Hepatocyte (in vitro differentiated cells): ENCODE measurements around the gene ZSWIM1. TPM values are rescaled to one million over a fixed set of nuclear protein-coding genes. Genes with fewer than 3 reads are reported as not detected.
A peak's percentile ranks its signal among the peaks of the same experiment; 100 is the strongest.

Experiments
- DNase-seq: peaks from one replicate; pipeline ENCODE4 v3.0.0-alpha.2; 2016; ENCODE audit warnings: low spot score
- H2AFZ ChIP-seq: fragments of 200-600 bp; sonication (generic); 2 replicates; pipeline ENCODE4 v1.6.0; 2016; ENCODE audit warnings: antibody characterized with exemption, mild to moderate bottlenecking
- H3K27ac ChIP-seq: fragments of 200-600 bp; sonication (generic); 2 replicates; pipeline ENCODE4 v1.5.1; 2016; ENCODE audit warnings: mild to moderate bottlenecking
- H3K27me3 ChIP-seq: fragments of 200-600 bp; sonication (generic); 2 replicates; pipeline ENCODE4 v1.6.1; 2016
- H3K36me3 ChIP-seq: fragments of 200-600 bp; sonication (generic); replicated peaks from 2 replicates; pipeline ENCODE4 v1.5.1; 2016; ENCODE audit warnings: low read depth; ENCODE audit not compliant: insufficient read depth
- H3K4me1 ChIP-seq: fragments of 200-600 bp; sonication (generic); 2 replicates; pipeline ENCODE4 v1.5.1; 2016; ENCODE audit warnings: mild to moderate bottlenecking, moderate library complexity; ENCODE audit not compliant: insufficient read depth
- H3K4me2 ChIP-seq: fragments of 200-600 bp; sonication (generic); 2 replicates; pipeline ENCODE4 v1.6.0; 2016
- H3K4me3 ChIP-seq: fragments of 200-600 bp; sonication (generic); 2 replicates; pipeline ENCODE4 v1.5.1; 2016; ENCODE audit warnings: mild to moderate bottlenecking
- H3K79me2 ChIP-seq: fragments of 200-600 bp; sonication (generic); 2 replicates; pipeline ENCODE4 v1.6.0; 2017; ENCODE audit warnings: mild to moderate bottlenecking
- H3K9me2 ChIP-seq: fragments of 200-600 bp; sonication (generic); replicated peaks from 2 replicates; pipeline ENCODE4 v1.6.0; 2017; ENCODE audit warnings: mild to moderate bottlenecking; ENCODE audit not compliant: insufficient read depth
- H3K9me3 ChIP-seq: fragments of 200-600 bp; sonication (generic); 2 replicates; pipeline ENCODE4 v1.5.1; 2016; ENCODE audit warnings: low read depth, mild to moderate bottlenecking
- H4K20me1 ChIP-seq: fragments of 200-600 bp; sonication (generic); 2 replicates; pipeline ENCODE4 v1.6.0; 2016; ENCODE audit warnings: mild to moderate bottlenecking; ENCODE audit not compliant: insufficient read depth, poor library complexity, severe bottlenecking
- CTCF ChIP-seq: fragments of 200-600 bp; sonication (generic); IDR thresholded peaks from 2 replicates; pipeline ENCODE4 v1.5.1; 2016; ENCODE audit warnings: antibody characterized with exemption, mild to moderate bottlenecking; ENCODE audit not compliant: poor library complexity
- EZH2 ChIP-seq: fragments of 200-600 bp; sonication (generic); IDR thresholded peaks from 2 replicates; pipeline ENCODE4 v1.6.1; 2016; ENCODE audit warnings: antibody characterized with exemption, mild to moderate bottlenecking, borderline replicate concordance
- EZH2phosphoT487 ChIP-seq: fragments of 200-600 bp; sonication (generic); IDR thresholded peaks from one replicate; pipeline ENCODE4 v1.6.1; 2018; ENCODE audit warnings: antibody characterized with exemption, mild to moderate bottlenecking, low read depth, moderate library complexity; ENCODE audit not compliant: unreplicated experiment, severe bottlenecking
- WGBS: methylation state at CpG from one replicate; pipeline ENCODE4 v1.1.6; 2016; ENCODE audit warnings: low lambda C conversion rate; ENCODE audit errors: missing lambda C conversion rate; 5-methylcytosine and 5-hydroxymethylcytosine counted together
- polyA plus RNA-seq: library from polyadenylated mRNA; unstranded; fragments of >200 nt; fragmentation: Nextera tagmentation; extraction: Ambion mirVana; gene quantifications from 2 replicates; pipeline ENCODE4 v1.2.1, GENCODE V29; 2016
- total RNA-seq: library from RNA; depleted of rRNA; stranded (reverse); fragments of >200 nt; gene quantifications from 2 replicates; pipeline ENCODE4 v1.2.3, GENCODE V29; 2014

Gene ZSWIM1
- total and polyA plus RNA-seq, 2 experiments from 2014 or later, result 5.0 to 6.4 TPM

GRCh38 chr20:45909336-45909808, 28.3 kb downstream of the ZSWIM1 start:
- no peaks in the 10 kb centered on the region for H4K20me1 ChIP-seq
- H3K4me1 ChIP-seq, result peaks cover 10% of the 10 kb centered on the region
- no peak for DNase-seq
- H3K4me3 ChIP-seq, result no peak overlapping the region
- no peaks in the 10 kb centered on the region for H3K79me2 ChIP-seq
- no peaks in the 10 kb centered on the region for H3K9me3 ChIP-seq
- no peak overlapping the region for H3K4me2 ChIP-seq
- no peak overlapping the region for H3K27ac ChIP-seq
- no peaks in the 10 kb centered on the region for H3K36me3 ChIP-seq
- TF ChIP-seq EZH2 (no peak), EZH2phosphoT487 (no peak)
- no peaks in the 10 kb centered on the region for H3K27me3 ChIP-seq
- 92% methylated on average over 6 of the region's 12 CpGs for WGBS
- H2AFZ ChIP-seq, result no peak overlapping the region
- H3K9me2 ChIP-seq, result no peaks in the 10 kb centered on the region

GRCh38 chr20:45909817-45910669, 29.0 kb downstream of the ZSWIM1 start:
- Histone ChIP-seq H3K9me3 (no peaks in the 10 kb centered on the region), H3K4me2 (peak overlapping the region; percentile 45), H3K36me3 (no peaks in the 10 kb centered on the region), H3K9me2 (no peaks in the 10 kb centered on the region), H3K27ac (peak overlapping the region; percentile 11), H2AFZ (no peak overlapping the region), H3K79me2 (no peaks in the 10 kb centered on the region), H3K27me3 (no peaks in the 10 kb centered on the region), H3K4me3 (no peak overlapping the region), H4K20me1 (no peaks in the 10 kb centered on the region), H3K4me1 (peaks cover 10% of the 10 kb centered on the region)
- no peak for DNase-seq
- TF ChIP-seq CTCF, result no peak
- no peak for TF ChIP-seq EZH2phosphoT487
- 83% methylated on average over 17 of the region's 22 CpGs for WGBS

- no peaks in the 10 kb centered on the region for H3K79me2 ChIP-seq
- peak overlapping the region; percentile 94 for H3K4me2 ChIP-seq
- WGBS, result 7% methylated on average over 38 of the region's 43 CpGs
- no peak for TF ChIP-seq CTCF
- no peak for TF ChIP-seq EZH2phosphoT487
- TF ChIP-seq EZH2, result no peak
- H3K36me3 ChIP-seq, result no peaks in the 10 kb centered on the region
- H4K20me1 ChIP-seq, result no peaks in the 10 kb centered on the region
- peaks cover 10% of the 10 kb centered on the region for H3K4me1 ChIP-seq
- H3K9me3 ChIP-seq, result no peaks in the 10 kb centered on the region
- H3K27ac ChIP-seq, result peak overlapping the region; percentile 73
- peak overlapping the region; percentile 50 for H2AFZ ChIP-seq
- no peaks in the 10 kb centered on the region for H3K9me2 ChIP-seq
- H3K27me3 ChIP-seq, result no peaks in the 10 kb centered on the region
- H3K4me3 ChIP-seq, result peak overlapping the region; percentile 49
- DNase-seq, result peak; percentile 98
Measured at GRCh38 chr20:45910670-45911485, 29.9 kb downstream of the ZSWIM1 start.
